NCI-H748 (cell line): Measurements from ENCODE around the gene NR2F2.
A peak's percentile ranks its signal among the peaks of the same experiment; 100 is the strongest.

Experiments used
- DNase-seq: peaks from one replicate; lab custom pipeline; 2025; ENCODE audit not compliant: unreplicated experiment; lab: John Stamatoyannopoulos, UW

NR2F2 gene

DNA sequence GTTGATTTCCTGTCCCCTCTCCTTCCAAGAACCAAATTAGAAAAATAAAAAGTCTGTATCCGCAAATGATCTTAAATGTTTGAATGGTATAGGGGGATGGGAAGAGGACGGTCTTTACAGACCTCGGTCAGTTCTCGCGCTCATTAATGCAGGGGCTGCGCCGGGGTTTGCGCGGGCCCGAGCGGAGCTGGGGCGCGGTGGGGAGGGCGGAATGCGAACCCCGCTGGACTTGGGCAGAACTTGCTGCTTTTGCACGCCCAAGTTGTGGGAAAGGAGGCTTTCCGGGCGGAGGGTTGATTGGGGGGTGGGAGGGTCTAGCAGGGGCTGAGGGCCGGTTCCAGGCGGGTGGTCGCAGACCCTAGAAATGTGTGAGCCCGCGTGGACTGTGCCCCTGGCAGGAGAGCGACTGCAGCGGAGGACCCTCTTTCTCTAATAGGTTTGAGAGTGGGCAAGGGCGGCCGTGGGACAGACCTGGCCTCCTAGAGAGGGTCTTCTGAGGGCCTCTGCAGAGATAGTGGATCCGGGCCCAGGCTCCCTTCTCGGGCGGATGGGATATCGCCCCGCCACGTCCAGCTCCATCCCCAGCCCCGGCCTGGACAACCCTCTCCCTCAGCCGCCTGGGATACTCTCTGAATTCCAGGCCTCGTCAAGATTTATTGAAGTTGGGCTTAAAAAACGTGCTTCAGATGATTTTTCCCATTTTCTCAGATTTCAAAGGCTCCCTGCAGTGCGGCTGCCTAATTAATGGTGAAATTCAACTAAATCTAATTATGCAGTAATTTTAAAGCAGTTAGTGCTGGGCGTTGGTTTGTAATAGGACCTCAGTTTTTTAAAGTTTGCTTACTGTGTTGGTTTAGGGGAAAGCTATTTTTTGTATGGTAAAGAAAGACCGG lies 11.3 kb downstream of the NR2F2 start:
- DNase-seq = no peak

DNA sequence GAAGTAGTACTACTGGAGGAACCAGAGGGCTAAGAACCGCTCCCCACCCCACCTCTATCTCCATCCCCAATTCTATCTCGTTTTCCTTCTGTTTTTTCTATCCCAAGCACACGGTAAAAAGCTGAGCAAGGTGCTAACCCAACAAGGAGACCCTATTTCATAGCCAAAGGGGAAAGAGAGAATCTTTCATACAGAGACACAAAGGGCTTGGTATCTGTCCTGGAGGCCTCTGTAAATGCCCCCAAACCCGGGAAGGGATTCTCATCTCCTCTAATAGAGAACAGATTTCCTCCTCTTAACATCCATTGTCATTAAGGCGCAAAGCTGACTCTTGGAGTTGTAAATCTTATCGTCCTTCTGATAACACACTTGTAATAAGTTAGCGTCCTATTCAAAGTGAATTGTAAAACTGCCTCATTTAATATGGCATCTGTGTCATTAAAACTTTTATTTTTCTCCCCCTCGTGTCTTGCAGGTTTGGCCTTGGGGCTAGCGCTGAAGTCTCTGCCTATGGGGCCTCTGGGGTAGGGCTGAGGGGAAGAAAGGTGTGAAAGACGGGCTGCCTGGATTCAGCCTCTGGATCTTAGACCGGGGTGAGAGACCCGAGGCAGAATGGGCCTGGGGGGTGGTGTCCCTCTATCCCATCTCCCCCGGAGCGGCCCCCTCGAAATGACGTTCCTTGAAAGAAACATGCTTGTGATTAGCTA lies 12.1 kb downstream of the NR2F2 start:
- DNase-seq = no peak

DNA sequence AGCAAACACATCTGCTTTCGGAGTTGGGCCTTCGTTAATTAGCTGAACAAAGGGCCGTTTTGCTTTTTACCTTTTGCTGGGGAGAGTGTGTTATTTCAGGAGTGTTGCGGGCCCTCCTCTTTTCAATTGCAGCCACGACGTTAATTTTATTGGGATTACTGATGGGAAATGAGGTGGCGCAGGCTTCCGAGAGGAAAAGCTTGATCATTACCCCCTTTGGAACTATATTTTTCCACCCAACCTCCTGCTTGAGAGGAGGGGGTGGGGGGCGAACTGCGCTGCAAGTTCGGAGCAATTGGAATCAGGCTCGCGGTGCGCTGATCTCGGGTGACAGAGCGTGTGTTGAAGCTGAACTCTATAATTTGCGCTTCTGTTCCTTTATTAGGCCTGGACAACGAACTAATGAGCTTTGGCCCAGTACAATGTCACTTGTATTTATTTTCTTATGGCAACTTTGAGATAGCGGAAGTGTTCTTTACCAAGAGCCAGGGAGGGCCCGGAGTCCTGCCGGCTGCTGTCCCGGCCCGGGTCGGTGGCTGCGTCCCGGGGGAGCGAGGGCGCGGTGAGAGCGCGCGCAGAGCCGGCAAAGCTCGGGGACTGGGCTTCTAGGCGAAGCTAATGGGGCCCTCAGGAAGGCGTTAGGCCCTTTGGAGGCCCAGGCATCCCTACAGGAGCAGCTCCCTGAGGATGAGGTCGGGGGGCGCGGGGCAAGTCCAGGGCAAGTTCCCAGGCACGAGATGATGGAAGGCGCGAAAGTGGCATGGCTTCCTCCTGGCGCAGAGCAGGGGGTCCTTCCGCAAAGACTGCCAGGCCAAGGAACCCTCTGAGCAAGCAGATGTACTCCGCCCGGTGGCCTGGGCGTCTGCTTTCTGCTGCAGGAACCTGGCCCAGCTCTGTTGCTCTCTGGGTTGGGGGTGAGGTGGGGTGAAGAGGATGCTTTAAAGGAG lies 12.9 kb downstream of the NR2F2 start:
- DNase-seq = no peak

DNA sequence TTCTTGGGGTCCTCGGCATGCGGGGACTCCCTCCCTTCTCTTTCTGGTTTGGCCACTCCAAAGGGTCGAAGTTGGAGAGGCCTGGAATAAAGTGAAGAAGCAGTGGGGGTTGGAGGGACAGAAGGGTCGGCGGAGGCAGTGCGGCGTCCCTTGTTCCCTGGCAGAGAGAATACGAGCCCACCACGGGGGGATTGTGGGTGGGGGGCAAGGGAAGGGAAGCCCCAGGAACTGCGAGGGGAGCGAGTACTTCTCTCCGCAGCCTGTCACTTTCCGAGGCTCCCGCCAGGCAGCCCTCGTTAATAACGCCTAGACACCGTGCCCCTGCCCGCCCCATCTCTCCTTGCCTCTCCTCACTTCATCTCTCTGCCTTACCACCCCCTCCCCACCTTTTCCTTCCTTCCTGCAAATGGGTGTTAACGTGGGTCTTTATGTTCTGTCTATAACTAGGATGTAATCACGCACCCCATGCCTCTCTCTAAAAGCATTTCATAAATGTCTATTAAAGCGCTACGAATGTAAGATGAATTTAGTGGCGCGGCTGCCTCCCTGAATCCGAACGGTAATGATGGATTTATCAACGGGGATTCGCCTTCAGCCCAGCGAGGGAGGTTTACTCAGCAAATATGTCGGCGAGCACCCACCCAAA lies 13.7 kb downstream of the NR2F2 start:
- no peak for DNase-seq

DNA sequence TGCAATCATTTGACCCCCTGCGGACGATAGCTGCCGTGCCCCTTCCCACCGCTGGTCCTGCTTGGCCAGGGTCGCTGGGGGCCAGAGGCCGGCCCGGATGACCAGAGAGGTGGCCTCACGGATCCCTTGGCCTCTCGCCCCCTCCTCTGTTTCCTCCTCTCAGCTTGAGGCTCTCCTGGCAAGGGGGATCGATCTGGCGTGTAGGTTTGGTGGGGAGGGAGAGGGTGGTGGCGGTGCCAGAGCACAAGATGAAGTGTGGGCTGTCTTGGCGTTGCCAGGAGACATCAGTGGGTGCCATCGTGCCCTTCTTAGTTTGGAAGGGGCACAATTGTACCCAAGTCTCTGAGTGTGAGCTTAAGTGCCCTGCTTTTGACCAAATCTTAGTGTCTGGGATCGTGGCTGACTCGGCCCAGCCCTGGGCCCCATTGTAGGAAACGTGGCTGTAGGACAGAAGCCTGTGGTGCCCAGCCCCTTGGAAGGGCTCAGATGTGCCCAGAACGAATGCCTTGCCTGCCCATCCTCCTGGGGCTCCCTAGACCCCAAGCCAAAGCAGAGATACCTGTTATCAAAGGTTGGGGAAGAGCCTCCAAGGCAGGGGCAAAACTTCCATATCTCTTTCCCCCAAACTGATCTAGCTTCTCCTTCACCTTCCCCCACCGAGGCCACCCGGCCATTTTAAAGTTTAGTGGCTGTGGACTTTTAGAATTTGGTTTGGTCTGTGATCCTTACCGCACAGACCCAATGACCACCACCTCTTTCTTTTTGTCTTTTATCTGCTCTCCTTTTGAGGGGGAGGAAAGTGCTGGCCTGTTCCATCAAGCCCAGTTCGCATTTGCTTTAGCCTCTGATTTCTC lies 14.4 kb downstream of the NR2F2 start:
- DNase-seq = no peak

DNA sequence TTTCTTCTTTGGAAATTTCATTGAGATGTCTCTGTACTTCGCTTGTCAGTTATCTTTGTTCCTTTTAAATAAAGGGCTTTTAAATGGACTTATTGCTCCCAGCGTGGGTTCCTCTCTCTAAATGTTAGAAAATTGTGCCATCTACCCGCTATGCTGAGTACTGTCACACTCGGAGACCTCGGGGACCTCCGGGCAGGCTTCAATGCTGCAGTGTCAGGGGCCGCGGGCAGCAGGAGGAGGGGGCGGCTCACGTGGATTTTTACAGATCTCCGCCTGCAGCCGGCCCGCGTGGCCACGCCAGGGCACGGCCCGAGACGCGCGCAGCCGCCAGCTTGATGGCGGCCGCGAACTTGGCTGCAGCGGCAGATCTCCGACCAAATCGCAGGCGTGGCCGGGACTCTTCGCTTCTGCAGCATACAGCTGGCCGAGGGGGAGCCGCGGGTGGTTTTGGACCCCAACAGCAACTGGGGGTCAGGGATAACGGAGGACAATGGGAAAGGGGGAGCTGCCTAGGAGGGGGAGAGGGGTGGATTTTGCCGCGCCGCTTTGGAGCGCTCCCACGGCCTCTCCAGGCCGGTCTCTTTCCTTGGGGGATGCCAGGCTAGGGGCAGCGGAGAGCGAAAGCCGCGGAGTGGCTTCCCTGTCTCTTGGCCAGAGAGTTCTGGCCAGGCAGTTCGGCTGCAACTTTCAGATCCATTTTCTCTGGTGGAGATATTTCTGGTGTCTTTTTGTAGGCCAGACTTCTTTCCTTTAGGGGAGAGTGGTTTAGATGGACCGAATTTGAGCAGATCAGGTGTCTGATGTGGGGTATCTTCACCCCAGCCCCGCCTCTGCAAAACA lies 15.3 kb downstream of the NR2F2 start:
- peak; percentile 62 for DNase-seq

DNA sequence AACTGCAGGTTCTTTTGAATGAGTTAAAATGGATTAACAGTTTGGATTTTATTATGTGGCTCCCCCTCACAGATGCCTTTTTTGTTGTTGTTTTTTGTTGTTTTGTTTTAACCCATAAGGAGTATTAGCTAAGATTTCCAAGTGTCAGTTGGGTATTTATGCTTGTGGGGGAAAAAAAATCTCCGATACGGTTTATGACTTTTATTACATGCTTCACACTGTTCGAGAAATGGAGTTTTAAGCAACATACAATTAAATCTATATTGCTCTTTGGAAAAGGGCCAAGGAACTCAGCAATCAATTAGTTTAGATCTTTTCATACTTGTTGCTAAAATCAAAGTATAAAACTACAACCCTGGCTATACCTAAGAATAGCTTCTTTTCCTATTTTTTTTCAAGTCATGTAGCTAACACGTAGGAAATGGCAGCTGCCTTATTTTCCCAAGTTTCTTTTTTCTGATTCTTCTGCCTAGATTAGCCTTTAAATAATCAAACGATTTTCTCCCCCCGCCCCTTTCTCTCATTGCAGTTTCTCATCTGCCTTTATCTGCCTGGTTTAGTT lies 16.0 kb downstream of the NR2F2 start:
- no peak for DNase-seq

DNA sequence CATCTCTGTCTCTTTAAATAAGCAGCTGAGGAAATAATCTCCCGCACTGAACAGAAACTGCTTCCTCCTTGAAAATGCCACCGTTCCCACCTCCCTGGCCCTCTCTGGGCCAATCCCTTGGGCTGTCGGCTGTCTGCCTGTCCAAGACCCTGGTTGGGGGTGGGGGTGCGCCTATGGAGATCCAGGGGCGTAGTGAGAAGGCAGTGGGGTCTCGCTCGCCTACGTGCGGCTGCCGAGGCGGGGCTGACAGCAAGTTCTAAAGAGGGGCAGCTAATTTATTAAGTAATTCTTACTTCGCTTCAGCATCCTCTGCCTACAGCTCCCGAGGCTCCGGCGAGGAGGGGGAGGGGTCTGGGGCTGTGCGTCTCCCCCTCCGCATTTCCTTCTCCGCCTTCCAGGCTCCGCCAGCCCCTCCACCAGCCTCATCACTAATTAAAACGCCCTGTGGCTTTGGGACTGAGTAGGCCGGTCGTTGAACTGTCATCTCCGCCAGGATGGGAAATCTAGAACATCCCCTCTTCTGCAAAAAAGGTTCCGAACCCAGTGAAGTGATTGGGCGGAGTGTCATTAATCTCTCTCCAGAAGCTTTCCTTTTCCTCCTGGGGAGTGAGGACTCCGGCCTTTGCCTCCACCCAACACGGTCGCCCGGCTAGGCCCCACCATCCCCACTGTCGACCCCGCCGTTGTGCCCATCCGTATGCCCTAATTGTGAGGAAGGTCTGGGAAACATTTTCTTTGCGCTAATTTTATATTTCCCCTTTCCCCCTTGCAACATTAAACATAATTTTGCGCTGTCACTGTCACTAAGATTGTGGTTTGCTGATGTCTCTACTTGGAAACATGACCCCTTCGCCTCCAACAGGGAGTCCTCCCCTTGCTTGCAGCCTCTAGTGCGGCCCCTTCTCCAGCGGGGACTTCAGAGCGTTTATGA lies 16.9 kb downstream of the NR2F2 start:
- no peak for DNase-seq

DNA sequence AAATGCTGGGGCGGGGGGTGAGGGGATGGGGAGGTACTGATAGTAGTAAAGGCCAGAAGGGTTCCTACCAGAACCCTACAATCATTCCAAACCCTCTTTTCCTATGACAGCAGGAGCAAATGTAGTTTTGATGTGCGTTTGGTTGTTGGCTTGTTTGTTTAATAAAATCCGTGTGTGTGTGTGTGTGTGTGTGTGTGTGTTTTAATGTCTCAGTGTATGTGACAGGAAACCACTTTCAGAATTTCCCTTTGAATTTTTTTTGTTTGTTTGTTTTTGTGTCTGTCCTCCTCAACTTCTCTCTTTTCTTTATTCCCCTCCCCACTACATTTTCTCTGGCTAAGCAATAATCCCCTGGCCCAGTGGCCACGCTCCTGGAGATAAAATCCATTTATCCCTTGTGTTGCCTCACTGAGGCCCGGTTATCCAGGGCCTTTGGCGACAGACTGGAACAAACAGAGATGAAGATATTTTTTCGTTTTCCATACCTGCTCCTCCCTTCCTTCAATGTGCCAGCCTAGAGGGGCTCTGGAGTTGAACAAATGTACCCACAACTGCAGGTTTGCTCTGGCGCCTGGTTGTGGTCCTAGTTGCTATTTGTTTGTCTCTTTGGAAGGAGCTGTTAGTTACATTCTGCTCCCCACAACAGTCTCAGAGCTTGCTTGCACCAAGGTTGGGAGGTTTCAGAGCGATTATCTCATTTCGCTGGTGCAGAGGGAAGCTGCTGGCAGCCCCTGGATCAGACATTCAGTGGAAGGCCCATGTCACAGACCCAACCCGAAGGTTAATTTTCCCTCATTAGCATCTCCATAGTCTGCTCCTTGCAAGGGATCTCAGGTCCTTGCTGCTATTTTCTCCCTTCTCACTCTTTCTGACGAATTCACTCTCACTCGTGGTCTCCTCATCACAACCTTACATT lies 17.9 kb downstream of the NR2F2 start:
- no peak for DNase-seq

DNA sequence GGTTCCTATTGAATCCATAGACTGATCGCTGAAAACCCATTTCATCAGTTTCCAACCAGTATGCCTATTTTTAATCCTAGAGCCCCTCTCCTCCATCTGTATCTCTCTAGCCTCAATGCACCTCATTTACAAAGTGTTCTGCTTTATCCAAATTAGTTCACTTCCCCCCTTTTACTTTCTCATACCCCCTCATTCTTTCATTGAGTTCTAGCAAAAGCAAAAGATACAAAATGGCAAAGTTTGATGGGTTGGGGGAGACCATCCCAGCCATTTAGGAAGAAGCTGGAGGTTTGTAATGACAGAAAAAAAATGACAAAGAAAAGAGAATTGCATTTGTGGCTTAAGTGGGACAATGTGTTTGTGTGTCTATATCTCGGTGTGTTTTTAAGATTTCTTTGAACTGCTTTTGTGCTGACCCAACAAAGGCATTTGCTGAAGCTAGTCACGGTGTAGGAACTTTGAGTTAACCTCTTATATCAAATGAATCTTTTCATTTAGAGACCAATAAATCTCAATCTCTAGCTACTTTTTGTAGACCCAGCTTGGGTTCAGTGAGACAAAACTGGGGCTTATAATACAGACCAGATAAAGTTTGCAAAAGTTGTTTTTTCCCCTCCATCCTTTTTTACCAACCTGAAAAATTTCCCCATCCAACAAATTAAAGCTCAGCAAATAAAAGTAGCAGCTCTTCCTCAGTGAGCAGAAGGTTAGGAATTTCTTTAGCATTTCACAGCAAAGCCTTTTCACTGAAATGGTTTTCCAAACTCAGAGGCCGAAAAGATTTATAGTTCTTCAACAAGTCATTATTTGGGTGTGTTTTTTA lies 18.7 kb downstream of the NR2F2 start:
- DNase-seq = no peak

DNA sequence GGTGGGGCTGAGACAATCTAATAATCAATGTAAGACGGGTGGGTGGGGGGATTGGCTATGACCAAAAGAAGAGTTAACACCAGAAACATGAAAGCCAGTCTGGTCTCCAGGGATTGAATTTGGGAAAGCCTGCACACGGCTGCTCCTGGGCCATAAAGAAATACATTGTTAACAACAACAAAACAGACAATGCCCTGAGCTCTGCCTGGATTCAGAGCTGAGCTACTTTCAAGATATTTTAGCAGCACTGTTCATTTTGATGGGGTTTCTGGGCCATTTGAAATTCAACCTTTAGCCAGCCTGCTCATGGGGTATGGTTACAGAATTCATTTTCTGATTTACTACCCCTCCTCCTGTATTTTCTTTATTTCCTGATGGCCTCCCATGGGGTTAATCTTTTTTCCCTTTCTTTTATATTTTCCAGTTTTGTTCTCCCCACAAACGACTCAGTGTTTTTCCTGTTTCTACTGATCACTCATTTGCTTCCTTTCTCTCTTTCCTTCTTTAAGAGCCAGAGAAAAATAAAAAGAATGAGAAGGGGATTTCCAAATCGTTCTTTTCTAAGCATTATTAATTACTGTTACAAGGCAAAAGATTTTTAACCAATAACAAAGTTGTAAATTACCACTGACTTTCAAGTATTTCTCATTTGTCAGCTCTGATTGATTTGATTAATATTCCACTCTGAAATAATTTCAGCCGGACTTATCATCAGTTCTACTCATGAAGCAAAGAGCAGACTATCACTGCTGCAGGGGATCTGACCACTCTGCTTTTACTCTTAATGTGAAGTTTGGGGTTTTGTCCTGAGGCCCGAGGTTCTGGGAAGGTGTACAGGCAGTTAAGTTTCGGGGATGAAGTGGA lies 19.6 kb downstream of the NR2F2 start:
- no peak for DNase-seq

DNA sequence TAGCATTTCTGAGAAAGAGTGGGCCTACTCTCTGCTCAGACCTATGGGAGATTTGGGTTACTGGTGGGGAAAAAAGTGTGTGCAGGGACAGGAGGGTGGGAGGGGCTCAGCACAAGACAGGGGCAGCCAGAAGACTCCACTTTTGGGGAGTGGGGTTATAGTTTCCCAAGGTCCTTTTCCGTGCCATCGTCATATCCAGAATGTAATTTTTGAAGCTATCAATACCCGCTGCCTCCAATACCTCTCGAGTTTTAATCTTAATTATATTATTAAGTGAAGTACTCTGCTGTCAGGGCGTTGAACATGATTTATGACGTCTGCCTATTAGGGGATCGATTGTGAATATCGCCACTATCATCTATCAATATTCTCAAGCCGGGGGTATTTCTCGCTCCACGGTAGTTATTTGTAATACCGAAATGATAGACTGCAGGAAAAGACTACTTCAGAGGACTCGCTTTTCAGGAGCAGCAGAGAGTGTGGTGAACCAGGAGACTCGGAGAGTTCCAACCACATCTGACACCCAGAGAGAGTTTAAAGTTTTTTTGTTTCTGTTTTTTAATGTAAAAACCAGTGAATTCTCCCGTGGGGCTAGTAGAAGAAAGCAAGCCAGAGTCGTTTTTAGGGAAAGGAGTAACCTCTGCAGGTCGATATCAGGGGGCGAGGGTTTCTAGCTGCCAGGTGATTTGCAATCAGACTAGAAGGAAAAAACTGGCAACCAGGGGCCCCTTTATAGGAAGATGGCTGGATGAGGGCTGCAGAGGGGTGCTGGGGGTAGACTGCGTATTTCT lies 20.6 kb downstream of the NR2F2 start:
- no peak for DNase-seq

DNA sequence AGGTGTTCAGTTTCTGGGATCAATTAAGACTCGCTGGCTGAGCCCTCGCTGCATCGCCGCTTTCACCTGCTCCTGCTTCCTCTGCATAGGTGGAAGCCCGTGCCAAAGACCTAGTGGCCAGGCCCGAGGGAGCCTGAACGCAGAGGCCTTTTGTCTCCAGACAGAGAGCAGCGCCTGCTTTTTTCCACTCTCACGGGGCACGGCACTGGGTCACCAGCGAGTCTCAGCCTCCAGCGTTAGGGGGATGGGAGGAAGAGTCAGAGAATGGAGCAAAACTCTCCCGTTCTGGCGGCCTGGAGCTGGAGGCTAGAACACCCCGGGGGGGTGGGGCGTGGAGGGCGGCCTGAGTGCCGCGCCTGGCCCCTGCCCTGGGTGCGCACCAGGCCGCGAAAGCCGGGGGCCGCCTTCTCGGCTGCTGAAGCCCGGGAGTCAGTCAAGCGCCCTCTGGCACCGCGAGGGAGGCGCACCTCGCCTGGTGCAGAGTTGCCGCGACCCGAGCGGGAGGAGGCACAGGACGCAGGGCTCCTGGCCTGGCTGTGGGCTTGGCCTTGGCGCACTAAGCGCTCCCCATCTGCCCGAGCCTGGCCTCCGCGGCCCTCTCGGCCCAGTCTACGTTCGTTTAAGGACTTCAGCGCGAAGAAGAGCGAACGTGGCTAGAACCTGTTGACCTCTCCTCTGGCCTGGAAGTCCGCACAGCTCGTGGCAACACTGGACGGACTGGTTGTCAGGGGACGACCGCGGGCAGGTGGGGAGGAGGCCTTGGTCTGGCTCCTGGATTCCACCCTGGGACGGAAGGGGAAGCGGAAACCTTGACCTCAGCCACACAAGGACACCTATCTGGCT lies 21.5 kb downstream of the NR2F2 start:
- no peak for DNase-seq
